Measurements from ENCODE around the gene KCTD11. TPM values are rescaled to one million over a fixed set of nuclear protein-coding genes. Genes with fewer than 3 reads are reported as not detected.

KCTD11 gene
- total and polyA plus RNA-seq, 4 donors = 0.39 to 3.5 (median 1.4) TPM

DNA sequence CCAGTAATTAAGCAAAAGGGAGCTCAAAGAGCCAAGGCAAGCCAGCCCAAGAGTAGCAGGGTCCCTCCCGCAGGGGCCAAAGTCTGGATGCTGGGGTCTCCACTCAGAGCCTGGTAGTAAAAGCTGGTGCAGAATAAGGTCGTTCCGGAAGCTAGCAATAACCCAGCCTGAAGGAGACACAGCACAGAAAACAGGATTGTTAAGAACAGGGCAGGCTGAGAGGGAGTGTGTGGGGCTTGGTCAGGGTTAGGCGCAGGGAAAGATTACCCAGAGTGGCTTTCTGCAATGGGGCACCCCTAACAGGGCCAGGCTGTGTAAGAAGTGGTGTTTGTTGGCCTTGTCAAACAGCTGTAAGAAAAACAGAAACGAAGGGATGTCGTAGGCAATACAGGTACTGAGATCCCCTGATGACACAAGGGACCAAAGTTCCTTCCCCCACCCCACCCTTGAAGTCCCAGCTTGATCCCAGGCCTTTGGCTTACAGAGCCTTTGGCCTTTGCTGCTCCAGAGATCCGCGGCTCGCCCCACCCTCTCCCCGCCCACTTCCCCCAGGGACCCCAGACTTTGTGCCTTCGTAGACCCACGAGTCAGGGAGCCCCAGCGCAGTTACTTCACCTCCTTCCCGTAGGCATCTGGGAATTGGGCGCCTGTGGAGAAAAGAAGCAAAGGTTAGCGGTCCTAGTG, 51.2 kb downstream of the KCTD11 start:
- Histone ChIP-seq H3K9me3 (ENCODE audit: control insufficient read depth in 4 of 4, low read length in 3 of 4) (no peaks in the 10 kb centered on the region), H3K27ac (ENCODE audit: low read depth in 1 of 2, low read length in 2 of 2) (peak overlapping the region; percentile 88 to 93), H3K27me3 (ENCODE audit: control insufficient read depth in 4 of 4, insufficient read depth in 4 of 4, low read length in 3 of 4) (no peaks in the 10 kb centered on the region), H3K9ac (ENCODE audit: low read depth in 1 of 2, low read length in 2 of 2) (peak overlapping the region; percentile 82 to 94), H3K4me1 (ENCODE audit: control insufficient read depth in 4 of 4, insufficient read depth in 4 of 4, low read length in 3 of 4) (peaks cover 4 to 8% (median 7%) of the 10 kb centered on the region in 4 donors), H3K4me3 (ENCODE audit: low read depth in 1 of 3, low read length in 3 of 3) (peak overlapping the region; percentile 50 to 91 (median 62)), H3K36me3 (ENCODE audit: control insufficient read depth in 4 of 4, insufficient read depth in 3 of 4, low read depth in 1 of 4, low read length in 3 of 4) (no peaks in the 10 kb centered on the region)
- DNase-seq (ENCODE audit: low spot score) = peak; percentile 75
- WGBS = 8% methylated on average over 16 of the region's 16 CpGs
- TF ChIP-seq RAD21 (IDR thresholded peaks at IDR 0.05) (no peak), HNF4G (IDR thresholded peaks at IDR 0.05) (peak; percentile 24), RXRA (IDR thresholded peaks at IDR 0.05) (peak; percentile 37 to 59), HNF4A (conservative IDR thresholded peaks at IDR 0.05) (peak; percentile 64 to 70)

DNA sequence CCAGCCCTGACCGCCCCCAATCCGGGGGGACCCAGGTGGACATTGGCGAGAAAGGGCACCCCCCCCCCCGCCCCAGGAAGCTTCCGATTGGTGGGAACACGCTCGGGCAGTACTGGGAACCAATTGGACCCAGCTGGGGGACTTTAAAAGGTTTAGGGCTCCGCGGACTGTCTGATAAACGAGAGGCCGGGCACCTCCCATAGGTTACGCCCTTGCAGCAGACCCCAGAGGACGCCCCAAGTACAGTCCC, 51.7 kb downstream of the KCTD11 start:
- Histone ChIP-seq H3K9ac (ENCODE audit: low read depth in 1 of 2, low read length in 2 of 2) (peak overlapping the region in 1 of 2 donors; percentile 94), H3K36me3 (ENCODE audit: control insufficient read depth in 4 of 4, insufficient read depth in 3 of 4, low read depth in 1 of 4, low read length in 3 of 4) (no peaks in the 10 kb centered on the region), H3K4me1 (ENCODE audit: control insufficient read depth in 4 of 4, insufficient read depth in 4 of 4, low read length in 3 of 4) (peaks cover 4 to 8% (median 7%) of the 10 kb centered on the region in 4 donors), H3K9me3 (ENCODE audit: control insufficient read depth in 4 of 4, low read length in 3 of 4) (no peaks in the 10 kb centered on the region), H3K27me3 (ENCODE audit: control insufficient read depth in 4 of 4, insufficient read depth in 4 of 4, low read length in 3 of 4) (no peaks in the 10 kb centered on the region), H3K27ac (ENCODE audit: low read depth in 1 of 2, low read length in 2 of 2) (peak overlapping the region; percentile 88 to 93), H3K4me3 (ENCODE audit: low read depth in 1 of 3, low read length in 3 of 3) (peak overlapping the region; percentile 50 to 91 (median 62))
- TF ChIP-seq, protein P1, sequence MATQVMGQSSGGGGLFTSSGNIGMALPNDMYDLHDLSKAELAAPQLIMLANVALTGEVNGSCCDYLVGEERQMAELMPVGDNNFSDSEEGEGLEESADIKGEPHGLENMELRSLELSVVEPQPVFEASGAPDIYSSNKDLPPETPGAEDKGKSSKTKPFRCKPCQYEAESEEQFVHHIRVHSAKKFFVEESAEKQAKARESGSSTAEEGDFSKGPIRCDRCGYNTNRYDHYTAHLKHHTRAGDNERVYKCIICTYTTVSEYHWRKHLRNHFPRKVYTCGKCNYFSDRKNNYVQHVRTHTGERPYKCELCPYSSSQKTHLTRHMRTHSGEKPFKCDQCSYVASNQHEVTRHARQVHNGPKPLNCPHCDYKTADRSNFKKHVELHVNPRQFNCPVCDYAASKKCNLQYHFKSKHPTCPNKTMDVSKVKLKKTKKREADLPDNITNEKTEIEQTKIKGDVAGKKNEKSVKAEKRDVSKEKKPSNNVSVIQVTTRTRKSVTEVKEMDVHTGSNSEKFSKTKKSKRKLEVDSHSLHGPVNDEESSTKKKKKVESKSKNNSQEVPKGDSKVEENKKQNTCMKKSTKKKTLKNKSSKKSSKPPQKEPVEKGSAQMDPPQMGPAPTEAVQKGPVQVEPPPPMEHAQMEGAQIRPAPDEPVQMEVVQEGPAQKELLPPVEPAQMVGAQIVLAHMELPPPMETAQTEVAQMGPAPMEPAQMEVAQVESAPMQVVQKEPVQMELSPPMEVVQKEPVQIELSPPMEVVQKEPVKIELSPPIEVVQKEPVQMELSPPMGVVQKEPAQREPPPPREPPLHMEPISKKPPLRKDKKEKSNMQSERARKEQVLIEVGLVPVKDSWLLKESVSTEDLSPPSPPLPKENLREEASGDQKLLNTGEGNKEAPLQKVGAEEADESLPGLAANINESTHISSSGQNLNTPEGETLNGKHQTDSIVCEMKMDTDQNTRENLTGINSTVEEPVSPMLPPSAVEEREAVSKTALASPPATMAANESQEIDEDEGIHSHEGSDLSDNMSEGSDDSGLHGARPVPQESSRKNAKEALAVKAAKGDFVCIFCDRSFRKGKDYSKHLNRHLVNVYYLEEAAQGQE (IDR thresholded peaks at IDR 0.05) = no peak
- TF ChIP-seq FOXA2 (IDR thresholded peaks at IDR 0.05) = no peak
- TF ChIP-seq RXRA (IDR thresholded peaks at IDR 0.05) = no peak
- TF ChIP-seq, protein P2, sequence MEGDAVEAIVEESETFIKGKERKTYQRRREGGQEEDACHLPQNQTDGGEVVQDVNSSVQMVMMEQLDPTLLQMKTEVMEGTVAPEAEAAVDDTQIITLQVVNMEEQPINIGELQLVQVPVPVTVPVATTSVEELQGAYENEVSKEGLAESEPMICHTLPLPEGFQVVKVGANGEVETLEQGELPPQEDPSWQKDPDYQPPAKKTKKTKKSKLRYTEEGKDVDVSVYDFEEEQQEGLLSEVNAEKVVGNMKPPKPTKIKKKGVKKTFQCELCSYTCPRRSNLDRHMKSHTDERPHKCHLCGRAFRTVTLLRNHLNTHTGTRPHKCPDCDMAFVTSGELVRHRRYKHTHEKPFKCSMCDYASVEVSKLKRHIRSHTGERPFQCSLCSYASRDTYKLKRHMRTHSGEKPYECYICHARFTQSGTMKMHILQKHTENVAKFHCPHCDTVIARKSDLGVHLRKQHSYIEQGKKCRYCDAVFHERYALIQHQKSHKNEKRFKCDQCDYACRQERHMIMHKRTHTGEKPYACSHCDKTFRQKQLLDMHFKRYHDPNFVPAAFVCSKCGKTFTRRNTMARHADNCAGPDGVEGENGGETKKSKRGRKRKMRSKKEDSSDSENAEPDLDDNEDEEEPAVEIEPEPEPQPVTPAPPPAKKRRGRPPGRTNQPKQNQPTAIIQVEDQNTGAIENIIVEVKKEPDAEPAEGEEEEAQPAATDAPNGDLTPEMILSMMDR (IDR thresholded peaks at IDR 0.05; ENCODE audit: low read depth, low read length, missing input control) = no peak
- peak in 1 of 2 donors; percentile 16 for TF ChIP-seq GABPA (IDR thresholded peaks at IDR 0.05 in 1 of 2, conservative IDR thresholded peaks at IDR 0.05 in 1 of 2)
- no peak for TF ChIP-seq HNF4A (conservative IDR thresholded peaks at IDR 0.05)
- TF ChIP-seq YY1 (IDR thresholded peaks at IDR 0.05) = no peak
- no peak for TF ChIP-seq RAD21 (IDR thresholded peaks at IDR 0.05)
- peak; percentile 1 for TF ChIP-seq HNF4G (IDR thresholded peaks at IDR 0.05)
- no peak for TF ChIP-seq TAF1 (conservative IDR thresholded peaks at IDR 0.05)
- TF ChIP-seq JUND (IDR thresholded peaks at IDR 0.05) = no peak
- no peak for TF ChIP-seq FOXA1 (IDR thresholded peaks at IDR 0.05)
- TF ChIP-seq, protein P3, sequence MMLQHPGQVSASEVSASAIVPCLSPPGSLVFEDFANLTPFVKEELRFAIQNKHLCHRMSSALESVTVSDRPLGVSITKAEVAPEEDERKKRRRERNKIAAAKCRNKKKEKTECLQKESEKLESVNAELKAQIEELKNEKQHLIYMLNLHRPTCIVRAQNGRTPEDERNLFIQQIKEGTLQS (IDR thresholded peaks at IDR 0.05) = no peak
- peak in 1 of 2 donors; percentile 11 for TF ChIP-seq EGR1 (IDR thresholded peaks at IDR 0.05; ENCODE audit: low read depth in 2 of 2)
- no peak for TF ChIP-seq SP1 (IDR thresholded peaks at IDR 0.05)
- TF ChIP-seq, protein P4, sequence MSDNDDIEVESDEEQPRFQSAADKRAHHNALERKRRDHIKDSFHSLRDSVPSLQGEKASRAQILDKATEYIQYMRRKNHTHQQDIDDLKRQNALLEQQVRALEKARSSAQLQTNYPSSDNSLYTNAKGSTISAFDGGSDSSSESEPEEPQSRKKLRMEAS (IDR thresholded peaks at IDR 0.05) = no peak
- TF ChIP-seq, protein P5, sequence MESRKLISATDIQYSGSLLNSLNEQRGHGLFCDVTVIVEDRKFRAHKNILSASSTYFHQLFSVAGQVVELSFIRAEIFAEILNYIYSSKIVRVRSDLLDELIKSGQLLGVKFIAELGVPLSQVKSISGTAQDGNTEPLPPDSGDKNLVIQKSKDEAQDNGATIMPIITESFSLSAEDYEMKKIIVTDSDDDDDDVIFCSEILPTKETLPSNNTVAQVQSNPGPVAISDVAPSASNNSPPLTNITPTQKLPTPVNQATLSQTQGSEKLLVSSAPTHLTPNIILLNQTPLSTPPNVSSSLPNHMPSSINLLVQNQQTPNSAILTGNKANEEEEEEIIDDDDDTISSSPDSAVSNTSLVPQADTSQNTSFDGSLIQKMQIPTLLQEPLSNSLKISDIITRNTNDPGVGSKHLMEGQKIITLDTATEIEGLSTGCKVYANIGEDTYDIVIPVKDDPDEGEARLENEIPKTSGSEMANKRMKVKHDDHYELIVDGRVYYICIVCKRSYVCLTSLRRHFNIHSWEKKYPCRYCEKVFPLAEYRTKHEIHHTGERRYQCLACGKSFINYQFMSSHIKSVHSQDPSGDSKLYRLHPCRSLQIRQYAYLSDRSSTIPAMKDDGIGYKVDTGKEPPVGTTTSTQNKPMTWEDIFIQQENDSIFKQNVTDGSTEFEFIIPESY (IDR thresholded peaks at IDR 0.05) = peak; percentile 3
- TF ChIP-seq NR2F2 (IDR thresholded peaks at IDR 0.05) = peak; percentile 28
- no peak for DNase-seq (ENCODE audit: low spot score)
- WGBS = under 1% methylated on average over 13 of the region's 13 CpGs

All from liver (tissue), 9 donors.